HG03097 (cell line): Measurements from ENCODE around the gene KIF5A.
"Not testable (repeated sequence)": the region's sequence is repeated elsewhere in the genome, so short reads cannot be mapped to it uniquely, and the experiment has no call there.

Experiments used
- ATAC-seq: cut with Tn5 transposase; IDR thresholded peaks from one replicate; pipeline ENCODE4 v1.9.1; 2021; ENCODE audit not compliant: unreplicated experiment, low FRiP score

KIF5A gene

DNA sequence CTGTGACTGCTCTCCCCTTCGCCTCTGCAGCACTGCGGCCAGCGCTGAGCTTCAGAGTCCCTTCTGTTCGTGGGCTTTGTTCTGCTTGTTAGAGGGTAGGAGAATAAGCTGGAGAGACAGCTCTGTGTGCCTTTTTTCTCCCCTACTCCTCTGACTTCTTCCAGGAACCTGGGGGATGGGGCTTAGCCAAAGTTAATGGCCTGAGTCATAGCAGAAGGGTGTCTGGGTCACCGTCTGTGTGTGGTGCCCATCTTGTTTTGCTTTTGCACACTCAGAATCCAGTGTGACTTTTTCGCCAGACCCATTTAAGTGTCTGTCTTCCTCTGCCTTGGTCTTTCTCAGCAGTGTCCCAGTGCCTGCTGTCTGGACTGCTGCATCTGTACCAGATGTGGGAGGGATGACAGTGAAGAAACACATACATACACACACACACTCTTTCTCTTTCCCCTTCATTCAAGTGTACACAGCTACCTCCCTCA is 3.0 kb downstream of the KIF5A start:
- ATAC-seq = no peak

GRCh38 chr12:57553343-57554202 is 3.7 kb downstream of the KIF5A start:
- ATAC-seq = no peak

- no peak for ATAC-seq
Observed at GRCh38 chr12:57554453-57554852, 4.6 kb downstream of the KIF5A start.

DNA sequence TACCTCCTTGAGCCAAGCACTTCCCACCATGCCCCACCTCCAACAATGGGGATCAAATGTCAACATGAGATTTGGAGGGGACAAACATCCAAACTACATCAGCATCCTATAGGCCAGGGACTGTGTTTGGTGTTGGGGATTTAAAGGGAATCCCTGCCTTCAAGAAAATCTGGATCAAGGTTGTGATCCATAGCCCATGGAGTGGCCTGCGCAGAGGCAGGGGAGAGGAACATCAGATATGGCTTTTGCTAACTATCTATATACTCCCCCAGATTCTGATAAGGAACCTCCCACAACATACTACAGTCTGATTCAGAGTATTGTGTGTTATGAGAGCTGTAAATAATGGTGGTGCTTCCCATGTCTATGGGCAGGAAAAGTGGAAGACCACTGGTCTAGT is 5.1 kb downstream of the KIF5A start:
- no peak for ATAC-seq

DNA sequence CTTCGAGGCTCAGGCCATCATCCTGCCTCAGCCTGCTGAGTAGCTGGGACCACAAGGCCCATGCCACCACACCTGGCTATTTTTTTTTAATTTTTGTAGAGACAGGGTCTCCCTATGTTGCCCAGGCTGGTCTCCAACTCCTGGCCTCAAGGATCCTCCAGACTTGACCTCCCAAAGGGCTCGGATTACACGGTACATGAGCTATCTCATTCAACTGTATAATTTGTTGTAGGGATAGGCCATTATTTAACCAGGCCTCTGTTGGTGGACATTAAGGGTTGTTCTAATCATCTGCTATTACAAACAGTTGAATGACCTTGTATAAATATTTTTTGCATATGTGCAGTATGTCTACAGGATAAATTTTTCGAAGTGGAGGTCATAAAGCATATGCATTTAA is 9.0 kb downstream of the KIF5A start:
- ATAC-seq = no peak

GRCh38 chr12:57560516-57560915 is 10.7 kb downstream of the KIF5A start:
- ATAC-seq = no peak

DNA sequence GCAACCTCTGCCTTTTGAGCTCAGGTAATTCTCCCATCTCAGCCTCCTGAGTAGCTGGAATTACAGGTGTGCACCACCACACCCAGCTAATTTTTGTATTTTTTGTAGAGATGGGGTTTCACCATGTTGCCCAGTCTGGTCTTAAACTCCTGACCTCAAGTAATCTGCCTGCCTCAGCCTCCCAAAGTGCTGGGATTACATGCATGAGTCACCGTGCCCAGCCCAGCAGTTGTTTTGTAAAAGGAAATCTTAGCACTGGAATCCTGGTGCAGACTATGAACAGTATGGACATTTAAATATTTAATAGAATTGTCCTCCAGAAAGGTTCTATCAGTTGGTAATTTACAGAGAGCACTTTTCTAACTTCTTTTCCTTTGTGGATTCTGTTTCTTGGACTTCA is 11.3 kb downstream of the KIF5A start:
- ATAC-seq = not testable (repeated sequence)

DNA sequence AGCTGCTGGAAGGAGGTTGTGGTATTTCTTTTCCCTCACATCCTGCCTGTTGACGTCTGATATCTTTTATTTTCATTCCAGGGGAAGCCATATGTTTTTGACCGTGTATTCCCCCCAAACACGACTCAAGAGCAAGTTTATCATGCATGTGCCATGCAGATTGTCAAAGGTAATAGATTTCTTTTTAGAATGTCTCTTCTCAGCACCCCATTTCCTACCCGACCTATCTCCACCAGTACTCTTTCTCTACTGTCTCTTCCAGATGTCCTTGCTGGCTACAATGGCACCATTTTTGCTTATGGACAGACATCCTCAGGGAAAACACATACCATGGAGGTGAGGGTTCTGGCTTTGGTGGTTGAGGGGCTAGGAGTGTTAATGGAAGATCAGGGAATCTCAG is 13.5 kb downstream of the KIF5A start:
- no peak for ATAC-seq

DNA sequence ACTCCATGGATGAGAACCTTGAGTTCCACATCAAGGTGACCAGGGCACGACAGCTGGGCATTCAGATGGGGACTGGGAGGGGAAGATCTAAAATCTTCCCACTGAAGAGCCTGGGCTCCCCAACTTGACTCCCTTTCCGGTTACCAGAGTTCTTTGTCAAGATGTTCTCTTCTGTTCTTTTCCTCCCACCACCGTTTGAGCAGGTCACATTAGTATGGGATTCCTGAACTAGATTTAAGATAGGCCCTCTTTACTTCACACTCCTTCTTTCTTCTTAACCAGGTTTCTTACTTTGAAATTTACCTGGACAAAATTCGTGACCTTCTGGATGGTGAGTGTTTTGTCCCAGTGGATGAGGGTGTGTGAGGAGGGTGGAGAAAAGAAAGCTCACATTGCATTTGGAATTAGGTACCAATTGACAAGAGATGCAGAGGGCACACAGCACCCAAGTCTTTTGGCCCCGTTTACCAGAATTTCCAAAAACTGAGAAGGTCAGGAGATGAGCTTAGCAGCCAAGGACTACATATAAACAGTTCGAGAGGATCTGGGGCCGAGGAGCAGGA is 14.4 kb downstream of the KIF5A start:
- no peak for ATAC-seq

- ATAC-seq = no peak
Observed at GRCh38 chr12:57568838-57569237, 19.0 kb downstream of the KIF5A start.

DNA sequence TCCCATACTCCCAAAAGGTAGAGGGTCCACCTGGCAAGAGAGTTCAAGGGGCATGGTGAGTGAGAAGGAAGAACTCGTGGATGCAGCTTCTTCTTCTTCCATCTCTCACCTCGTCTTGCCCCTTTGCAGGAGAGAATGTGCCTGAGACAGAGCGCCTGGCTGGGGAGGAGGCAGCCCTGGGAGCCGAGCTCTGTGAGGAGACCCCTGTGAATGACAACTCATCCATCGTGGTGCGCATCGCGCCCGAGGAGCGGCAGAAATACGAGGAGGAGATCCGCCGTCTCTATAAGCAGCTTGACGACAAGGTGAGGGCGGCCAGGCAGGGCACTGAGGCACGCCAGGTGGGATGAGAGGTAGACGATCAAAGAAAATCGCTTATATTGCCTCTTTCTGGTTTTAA is 20.0 kb downstream of the KIF5A start:
- ATAC-seq = no peak

GRCh38 chr12:57570438-57570837 is 20.6 kb downstream of the KIF5A start:
- not testable (repeated sequence) for ATAC-seq

GRCh38 chr12:57571926-57572762 is 22.3 kb downstream of the KIF5A start:
- ATAC-seq = no peak

DNA sequence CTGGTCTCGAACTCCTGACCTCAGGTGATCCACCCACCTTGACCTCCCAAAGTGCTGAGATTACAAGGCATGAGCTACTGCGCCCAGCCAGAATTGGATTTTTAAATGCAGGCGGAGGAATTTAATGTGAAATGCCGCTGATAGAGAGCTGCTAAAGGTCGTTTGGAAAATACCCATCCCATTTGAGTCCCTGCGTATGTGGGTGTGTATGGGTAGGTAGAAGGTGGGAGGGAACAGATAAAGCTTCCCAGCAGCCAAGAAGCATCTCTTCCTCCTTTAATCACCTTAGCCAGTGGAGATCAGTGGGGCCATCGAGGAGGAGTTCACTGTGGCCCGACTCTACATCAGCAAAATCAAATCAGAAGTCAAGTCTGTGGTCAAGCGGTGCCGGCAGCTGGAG is 25.0 kb downstream of the KIF5A start:
- ATAC-seq = no peak

DNA sequence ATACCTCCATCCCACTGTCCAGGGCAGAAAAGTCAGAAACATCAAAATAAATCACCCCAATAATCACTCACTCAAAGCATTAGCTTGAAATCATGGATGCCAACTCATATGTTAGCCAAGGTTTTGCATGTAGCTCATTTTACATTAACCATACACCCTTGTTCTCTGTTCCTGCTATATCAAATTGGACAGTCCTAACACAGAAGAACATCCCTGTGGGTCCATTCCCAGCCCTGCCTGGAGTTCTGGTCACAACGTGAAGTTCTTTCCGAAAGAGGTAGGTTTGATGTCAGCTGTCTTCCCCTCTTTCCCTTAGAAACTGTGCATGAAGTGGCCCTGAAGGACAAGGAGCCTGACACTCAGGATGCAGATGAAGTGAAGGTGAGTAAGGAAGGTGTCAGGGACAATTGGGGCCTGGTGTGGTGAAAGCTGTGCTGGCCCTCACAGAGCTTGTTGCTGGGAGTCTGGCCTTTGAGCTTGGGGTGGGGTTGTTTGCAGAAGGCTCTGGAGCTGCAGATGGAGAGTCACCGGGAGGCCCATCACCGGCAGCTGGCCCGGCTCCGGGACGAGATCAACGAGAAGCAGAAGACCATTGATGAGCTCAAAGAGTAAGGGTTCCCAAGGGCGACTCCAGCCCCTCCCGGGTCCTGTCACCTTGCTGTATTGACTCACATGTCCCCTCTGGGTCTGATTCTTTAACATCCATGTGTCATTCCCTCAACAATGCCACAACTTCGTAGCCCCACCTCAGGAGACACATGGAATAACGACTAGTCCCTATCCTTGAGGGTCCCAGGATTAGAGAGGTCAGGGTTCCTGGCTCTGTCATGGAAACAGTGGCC is 26.1 kb downstream of the KIF5A start:
- no peak for ATAC-seq

DNA sequence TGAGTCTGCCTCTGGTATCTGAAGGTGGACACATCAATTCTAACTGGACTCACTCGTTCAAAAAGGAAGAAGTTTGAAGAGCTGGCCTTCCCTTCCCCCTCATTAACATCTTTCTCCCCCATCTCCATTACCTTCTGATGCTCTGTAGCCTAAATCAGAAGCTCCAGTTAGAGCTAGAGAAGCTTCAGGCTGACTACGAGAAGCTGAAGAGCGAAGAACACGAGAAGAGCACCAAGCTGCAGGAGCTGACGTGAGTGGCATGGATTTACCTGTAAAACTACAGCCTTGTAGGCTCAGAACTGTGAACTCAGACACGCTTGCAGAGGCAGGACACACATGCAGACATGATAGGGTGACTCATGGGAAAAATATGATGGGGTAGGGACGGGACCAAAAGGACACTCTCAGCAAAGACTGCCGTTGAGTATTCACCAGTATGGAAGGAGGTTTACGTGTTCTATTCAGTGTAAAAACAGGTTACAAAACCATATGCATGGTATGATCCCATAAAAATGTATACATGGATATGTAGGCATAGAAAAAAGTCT is 26.8 kb downstream of the KIF5A start:
- no peak for ATAC-seq

DNA sequence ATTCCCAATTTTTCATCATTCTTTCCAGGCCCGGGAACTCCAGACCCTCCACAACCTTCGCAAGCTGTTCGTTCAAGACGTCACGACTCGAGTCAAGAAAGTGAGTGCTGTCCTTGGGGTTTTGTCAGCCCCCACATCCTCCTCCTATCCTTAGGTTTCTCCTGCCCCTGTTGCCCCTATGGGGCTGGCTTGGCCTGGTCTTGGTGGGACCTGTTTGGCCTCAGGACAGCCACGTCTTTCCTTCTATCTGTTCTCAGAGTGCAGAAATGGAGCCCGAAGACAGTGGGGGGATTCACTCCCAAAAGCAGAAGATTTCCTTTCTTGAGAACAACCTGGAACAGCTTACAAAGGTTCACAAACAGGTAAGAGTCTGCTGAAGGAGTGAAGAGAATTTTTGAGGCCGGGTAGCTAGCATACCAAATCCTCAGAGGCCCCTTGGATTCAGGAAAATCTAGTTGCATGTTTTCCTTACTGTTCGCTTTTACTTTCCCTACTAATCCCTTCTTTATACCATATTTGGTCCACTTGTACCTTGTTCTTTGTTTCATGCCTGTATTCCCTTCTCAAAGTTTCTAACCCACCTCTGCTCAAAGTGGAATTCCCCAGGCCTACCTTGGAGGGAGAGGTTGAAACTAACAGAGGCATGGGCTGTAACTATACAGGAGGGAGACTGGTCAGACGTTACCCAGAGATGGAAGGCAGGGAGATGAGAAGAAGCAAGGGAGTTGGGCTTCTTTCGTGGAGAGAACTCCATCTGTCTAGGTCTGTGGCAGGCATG is 28.3 kb downstream of the KIF5A start:
- no peak for ATAC-seq

GRCh38 chr12:57579011-57579410 is 29.2 kb downstream of the KIF5A start:
- ATAC-seq = no peak

GRCh38 chr12:57579677-57580465 is 30.0 kb downstream of the KIF5A start:
- ATAC-seq = no peak
